ENCODE data around the gene THSD7A.

DNA sequence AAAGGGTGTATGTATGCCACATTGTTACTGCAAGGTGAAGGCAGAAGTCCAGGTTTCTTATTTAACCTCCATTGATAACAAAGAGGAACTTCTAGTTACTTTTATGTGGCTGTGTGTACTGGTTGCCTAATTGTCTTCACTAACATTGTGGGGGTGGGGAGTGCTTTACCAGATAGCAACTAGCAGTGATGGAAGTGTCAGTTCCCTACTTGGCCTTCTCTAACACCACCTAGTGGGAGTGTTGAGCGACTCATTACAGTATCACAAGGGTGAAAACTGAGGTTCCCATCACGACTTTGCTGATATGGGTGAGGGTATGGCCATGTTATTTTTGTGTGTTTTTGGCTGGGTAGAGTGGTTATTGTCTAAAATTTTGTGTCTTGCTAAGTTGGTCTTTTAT, 274.4 kb downstream of the THSD7A start:
- TF ChIP-seq, protein P1, sequence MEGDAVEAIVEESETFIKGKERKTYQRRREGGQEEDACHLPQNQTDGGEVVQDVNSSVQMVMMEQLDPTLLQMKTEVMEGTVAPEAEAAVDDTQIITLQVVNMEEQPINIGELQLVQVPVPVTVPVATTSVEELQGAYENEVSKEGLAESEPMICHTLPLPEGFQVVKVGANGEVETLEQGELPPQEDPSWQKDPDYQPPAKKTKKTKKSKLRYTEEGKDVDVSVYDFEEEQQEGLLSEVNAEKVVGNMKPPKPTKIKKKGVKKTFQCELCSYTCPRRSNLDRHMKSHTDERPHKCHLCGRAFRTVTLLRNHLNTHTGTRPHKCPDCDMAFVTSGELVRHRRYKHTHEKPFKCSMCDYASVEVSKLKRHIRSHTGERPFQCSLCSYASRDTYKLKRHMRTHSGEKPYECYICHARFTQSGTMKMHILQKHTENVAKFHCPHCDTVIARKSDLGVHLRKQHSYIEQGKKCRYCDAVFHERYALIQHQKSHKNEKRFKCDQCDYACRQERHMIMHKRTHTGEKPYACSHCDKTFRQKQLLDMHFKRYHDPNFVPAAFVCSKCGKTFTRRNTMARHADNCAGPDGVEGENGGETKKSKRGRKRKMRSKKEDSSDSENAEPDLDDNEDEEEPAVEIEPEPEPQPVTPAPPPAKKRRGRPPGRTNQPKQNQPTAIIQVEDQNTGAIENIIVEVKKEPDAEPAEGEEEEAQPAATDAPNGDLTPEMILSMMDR (optimal IDR thresholded peaks at IDR 0.05 in 1 of 3, IDR thresholded peaks at IDR 0.05 in 1 of 3, conservative IDR thresholded peaks at IDR 0.05 in 1 of 3; ENCODE audit: extremely low read depth in 1 of 3, insufficient read depth in 2 of 3, low read length in 3 of 3), result peak in 2 of 3 experiments; percentile 40 to 51
- TF ChIP-seq EZH2 (IDR thresholded peaks at IDR 0.05; ENCODE audit: low read length), result no peak

Measured in keratinocyte (primary cell).